Lower lobe of right lung (tissue), 2 donors: ENCODE measurements around the gene GGNBP2. TPM values are rescaled to one million over a fixed set of nuclear protein-coding genes. Genes with fewer than 3 reads are reported as not detected.

Source experiments
- ATAC-seq, 2 donors: fragments of 200-7000 bp; cut with Tn5 transposase; one replicate each; pipeline ENCODE4 v1.9.1; 2020 to 2022; ENCODE audit warnings: mild to moderate bottlenecking in 2 of 2, moderate library complexity in 2 of 2
- DNase-seq: peaks from one replicate; pipeline ENCODE4 v3.0.0-alpha.2; 2020
- H3K27ac ChIP-seq: fragments of 200-600 bp; one replicate; pipeline ENCODE4 v1.8.0; 2022
- H3K27me3 ChIP-seq: fragments of 200-600 bp; one replicate; pipeline ENCODE4 v1.8.0; 2022; ENCODE audit warnings: low read depth
- H3K36me3 ChIP-seq: fragments of 200-600 bp; one replicate; pipeline ENCODE4 v1.8.0; 2022; ENCODE audit warnings: mild to moderate bottlenecking
- H3K4me1 ChIP-seq: fragments of 200-600 bp; one replicate; pipeline ENCODE4 v1.8.0; 2022
- H3K4me3 ChIP-seq: fragments of 200-600 bp; one replicate; pipeline ENCODE4 v1.8.0; 2022; ENCODE audit warnings: mild to moderate bottlenecking
- H3K9me3 ChIP-seq: fragments of 200-600 bp; one replicate; pipeline ENCODE4 v1.8.0; 2022
- intact Hi-C: fragments of 100-400 bp; cut with DNase I; formaldehyde crosslinking; loops from one replicate; pipeline ENCODE4 v1.11.0; 2022
- total RNA-seq: library from RNA; stranded (reverse); fragmentation: NEBNext Ultra II Directional; extraction: Animal tissue kit (Norgen Biotek cat#: 25700); gene quantifications from one replicate; pipeline ENCODE4 v1.2.1, GENCODE V29; 2021
- TF ChIP-seq, protein P1 (sequence below): fragments of 200-600 bp; IDR thresholded peaks from one replicate; pipeline ENCODE4 v1.8.0; 2022; ENCODE audit warnings: antibody characterized with exemption, mild to moderate bottlenecking
- donor health status: DM: no; HTN: yes; CAD: no; lungs with severe emphysema.

The GGNBP2 gene
- total RNA-seq, 1 donor from 2014 or later, result 74.8 TPM

GRCh38 chr17:36527621-36528250 is 17.0 kb upstream of the GGNBP2 start:
- DNase-seq, result no peak
- TF ChIP-seq, protein P1, sequence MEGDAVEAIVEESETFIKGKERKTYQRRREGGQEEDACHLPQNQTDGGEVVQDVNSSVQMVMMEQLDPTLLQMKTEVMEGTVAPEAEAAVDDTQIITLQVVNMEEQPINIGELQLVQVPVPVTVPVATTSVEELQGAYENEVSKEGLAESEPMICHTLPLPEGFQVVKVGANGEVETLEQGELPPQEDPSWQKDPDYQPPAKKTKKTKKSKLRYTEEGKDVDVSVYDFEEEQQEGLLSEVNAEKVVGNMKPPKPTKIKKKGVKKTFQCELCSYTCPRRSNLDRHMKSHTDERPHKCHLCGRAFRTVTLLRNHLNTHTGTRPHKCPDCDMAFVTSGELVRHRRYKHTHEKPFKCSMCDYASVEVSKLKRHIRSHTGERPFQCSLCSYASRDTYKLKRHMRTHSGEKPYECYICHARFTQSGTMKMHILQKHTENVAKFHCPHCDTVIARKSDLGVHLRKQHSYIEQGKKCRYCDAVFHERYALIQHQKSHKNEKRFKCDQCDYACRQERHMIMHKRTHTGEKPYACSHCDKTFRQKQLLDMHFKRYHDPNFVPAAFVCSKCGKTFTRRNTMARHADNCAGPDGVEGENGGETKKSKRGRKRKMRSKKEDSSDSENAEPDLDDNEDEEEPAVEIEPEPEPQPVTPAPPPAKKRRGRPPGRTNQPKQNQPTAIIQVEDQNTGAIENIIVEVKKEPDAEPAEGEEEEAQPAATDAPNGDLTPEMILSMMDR, result no peak
- Histone ChIP-seq H3K9me3 (no peaks in the 10 kb centered on the region), H3K4me1 (no peaks in the 10 kb centered on the region), H3K4me3 (no peak overlapping the region), H3K36me3 (peaks cover 85% of the 10 kb centered on the region), H3K27ac (no peak overlapping the region), H3K27me3 (no peaks in the 10 kb centered on the region)
- no peak for ATAC-seq
- intact Hi-C loops, result no loop called here

- ATAC-seq, result no peak
- H3K36me3 ChIP-seq, result peaks cover 82% of the 10 kb centered on the region
- intact Hi-C loops, result no loop called here
- no peak overlapping the region for H3K27ac ChIP-seq
- TF ChIP-seq, protein P1, result no peak
- no peaks in the 10 kb centered on the region for H3K27me3 ChIP-seq
- peaks cover 7% of the 10 kb centered on the region for H3K4me1 ChIP-seq
- no peak overlapping the region for H3K4me3 ChIP-seq
- H3K9me3 ChIP-seq, result no peaks in the 10 kb centered on the region
- DNase-seq, result no peak
Measured at GRCh38 chr17:36529121-36529520, 15.6 kb upstream of the GGNBP2 start.

- H3K4me3 ChIP-seq, result no peak overlapping the region
- ATAC-seq (no peak), DNase-seq (no peak)
- H3K27ac ChIP-seq, result no peak overlapping the region
- peaks cover 10% of the 10 kb centered on the region for H3K4me1 ChIP-seq
- no peaks in the 10 kb centered on the region for H3K9me3 ChIP-seq
- intact Hi-C loops, result no loop called here
- H3K27me3 ChIP-seq, result no peaks in the 10 kb centered on the region
- peaks cover 55% of the 10 kb centered on the region for H3K36me3 ChIP-seq
- TF ChIP-seq, protein P1, result no peak
Measured at GRCh38 chr17:36532435-36532975, 12.2 kb upstream of the GGNBP2 start.

DNA sequence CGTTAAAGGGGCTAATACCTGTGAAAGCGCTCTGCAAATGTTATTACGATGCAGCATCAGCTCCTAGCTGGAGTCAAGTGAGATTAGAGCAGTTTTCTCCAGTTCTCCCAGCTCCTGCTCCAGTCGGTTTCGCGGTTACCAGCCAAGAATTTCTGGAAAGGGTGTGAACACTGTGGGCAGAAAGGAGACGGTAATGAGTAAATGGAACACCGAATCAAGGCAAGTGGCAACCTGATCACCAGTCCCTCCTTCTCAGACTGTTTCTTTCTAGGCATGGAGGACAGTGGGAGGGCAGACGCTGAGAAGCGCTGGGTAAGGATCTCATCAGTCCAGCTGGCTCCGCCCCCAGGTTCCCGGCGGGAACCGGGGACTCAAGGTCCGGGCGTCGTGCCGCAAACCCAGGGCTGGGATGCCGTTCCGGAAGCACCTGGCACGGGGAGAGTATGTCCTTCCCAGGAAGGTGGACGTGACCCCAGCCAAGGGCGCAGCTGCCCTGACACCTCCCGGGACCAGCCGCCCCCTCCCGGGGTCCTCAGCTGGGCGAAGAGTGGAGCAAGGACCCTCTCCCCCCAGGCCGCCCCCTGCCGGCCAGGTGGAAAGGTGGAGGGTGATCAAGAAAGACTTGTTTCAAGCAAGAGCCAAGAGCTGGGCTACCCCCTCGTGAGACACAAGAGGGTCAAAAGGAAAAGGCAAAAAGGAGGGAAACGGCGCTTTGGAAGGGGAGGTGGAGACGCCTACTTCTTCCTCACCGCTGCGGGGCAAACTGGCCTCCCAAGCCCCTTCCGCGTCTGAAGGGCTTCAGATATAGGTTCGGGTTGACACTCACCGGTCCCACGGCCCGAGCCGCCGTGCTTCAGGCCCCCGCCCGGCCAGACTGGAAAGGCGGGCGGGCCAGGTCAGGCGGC is 10.5 kb upstream of the GGNBP2 start:
- no peaks in the 10 kb centered on the region for H3K9me3 ChIP-seq
- peaks cover 50% of the 10 kb centered on the region for H3K36me3 ChIP-seq
- ATAC-seq, result peak; percentile 60 to 73
- intact Hi-C loops, result no loop called here
- peak overlapping the region; percentile 98 for H3K27ac ChIP-seq
- TF ChIP-seq, protein P1, result peak; percentile 49
- peak overlapping the region; percentile 89 for H3K4me3 ChIP-seq
- no peaks in the 10 kb centered on the region for H3K27me3 ChIP-seq
- peak; percentile 80 for DNase-seq
- peaks cover 10% of the 10 kb centered on the region for H3K4me1 ChIP-seq

GRCh38 chr17:36534840-36535668 is 9.7 kb upstream of the GGNBP2 start, which contains the start of the genes MYO19 and PIGW:
MYO19 (minus strand) TSS chr17:36534868; CDS start chr17:36532538, 2,330 bp downstream.
PIGW (plus strand) TSS chr17:36534987; CDS start chr17:36537102, 2,115 bp downstream.
- TF ChIP-seq, protein P1, result peak; percentile 16
- peaks cover 41% of the 10 kb centered on the region for H3K36me3 ChIP-seq
- intact Hi-C loops, result no loop called here
- peak within 1 kb of the TSS; percentile 98 for H3K27ac ChIP-seq
- H3K27me3 ChIP-seq, result no peaks in the 10 kb centered on the region
- no peaks in the 10 kb centered on the region for H3K9me3 ChIP-seq
- ATAC-seq (peak; percentile 96), DNase-seq (peak; percentile 93)
- peak within 1 kb of the TSS; percentile 89 for H3K4me3 ChIP-seq
- H3K4me1 ChIP-seq, result peaks cover 10% of the 10 kb centered on the region
